ENCODE measurements around the gene GGNBP2.

DNA sequence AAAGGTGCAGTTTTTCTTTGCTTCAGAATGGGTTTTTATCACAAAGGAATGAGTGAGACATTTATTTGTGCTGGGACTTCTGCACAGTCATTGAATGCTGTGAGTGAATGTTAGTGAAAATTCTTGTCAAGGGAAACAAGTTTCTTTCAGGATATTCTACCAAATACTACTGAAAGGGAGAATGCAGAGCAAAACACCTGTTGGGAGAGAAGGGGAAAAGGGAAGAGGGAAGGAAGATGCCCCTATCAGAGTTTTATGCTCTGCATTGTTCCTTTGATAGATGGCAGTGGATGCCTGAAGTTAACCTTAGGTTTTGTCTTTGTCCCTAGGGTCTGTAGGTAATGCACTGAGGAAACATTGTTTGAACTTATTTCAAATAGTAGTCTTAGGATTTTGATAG lies 3.1 kb downstream of the GGNBP2 start:
- TF ChIP-seq CTCF (IDR thresholded peaks at IDR 0.05): no peak
- no peak for TF ChIP-seq EP300 (IDR thresholded peaks at IDR 0.05)
- TF ChIP-seq POLR2A (IDR thresholded peaks at IDR 0.05): no peak
- TF ChIP-seq POLR2AphosphoS5 (IDR thresholded peaks at IDR 0.05): no peak

Measured in sigmoid colon (tissue), 4 donors.